ENCODE measurements around the gene NHS. TPM values are rescaled to one million over a fixed set of nuclear protein-coding genes. Genes with fewer than 3 reads are reported as not detected.
"Not testable (repeated sequence)": the region's sequence is repeated elsewhere in the genome, so short reads cannot be mapped to it uniquely, and the experiment has no call there.

The NHS gene
- total RNA-seq, 1 experiment from 2014 or later, result 6.4 TPM

- no peak for DNase-seq (ENCODE audit: low spot score)
Observed at GRCh38 chrX:17496407-17496806, 121.4 kb downstream of the NHS start.

- no peak for DNase-seq (ENCODE audit: low spot score)
Observed at GRCh38 chrX:17497193-17497592, 122.2 kb downstream of the NHS start.

- DNase-seq (ENCODE audit: low spot score), result no peak
Observed at GRCh38 chrX:17499512-17499911, 124.5 kb downstream of the NHS start.

GRCh38 chrX:17500145-17500579 lies 125.2 kb downstream of the NHS start:
- DNase-seq (ENCODE audit: low spot score), result peak; percentile 43

GRCh38 chrX:17501746-17502145 lies 126.7 kb downstream of the NHS start:
- no peak for DNase-seq (ENCODE audit: low spot score)

DNA sequence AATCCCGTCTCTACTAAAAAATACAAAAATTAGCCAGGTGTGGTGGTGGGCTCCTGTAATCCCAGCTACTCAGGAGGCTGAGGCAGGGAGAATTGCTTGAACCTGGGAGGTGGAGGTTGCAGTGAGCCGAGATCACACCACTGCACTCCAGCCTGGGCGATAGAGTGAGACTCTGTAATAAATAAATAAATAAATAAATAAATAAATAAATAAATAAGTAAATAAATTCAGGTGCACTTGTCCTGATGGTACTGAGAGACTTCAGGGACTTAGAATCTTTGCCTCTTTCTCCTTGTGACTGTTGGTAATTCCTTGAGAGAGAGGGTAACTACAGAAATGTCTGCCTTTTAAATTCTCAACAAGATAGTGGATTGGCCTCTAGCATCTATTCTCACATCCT lies 131.4 kb downstream of the NHS start:
- DNase-seq (ENCODE audit: low spot score), result not testable (repeated sequence)

DNA sequence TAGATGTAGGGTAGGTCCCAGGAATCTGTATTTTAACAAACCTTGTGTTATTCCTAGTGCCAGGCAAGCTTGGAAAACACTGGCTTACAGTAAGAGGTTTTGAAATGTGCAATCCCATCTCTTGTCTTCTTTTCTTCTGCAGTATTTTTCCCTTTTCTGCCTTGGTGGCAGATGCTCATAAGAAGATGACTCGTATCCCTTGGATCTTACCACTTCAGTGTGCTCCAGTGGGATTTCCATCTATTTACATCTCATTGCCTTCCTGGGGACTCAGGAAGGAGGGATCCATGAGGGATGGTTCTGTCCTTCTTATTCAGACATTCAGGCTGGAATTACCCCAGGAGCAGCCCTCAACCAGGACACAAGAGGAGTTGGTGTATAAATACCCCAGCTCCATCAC lies 136.6 kb downstream of the NHS start:
- DNase-seq (ENCODE audit: low spot score), result peak; percentile 7

DNA sequence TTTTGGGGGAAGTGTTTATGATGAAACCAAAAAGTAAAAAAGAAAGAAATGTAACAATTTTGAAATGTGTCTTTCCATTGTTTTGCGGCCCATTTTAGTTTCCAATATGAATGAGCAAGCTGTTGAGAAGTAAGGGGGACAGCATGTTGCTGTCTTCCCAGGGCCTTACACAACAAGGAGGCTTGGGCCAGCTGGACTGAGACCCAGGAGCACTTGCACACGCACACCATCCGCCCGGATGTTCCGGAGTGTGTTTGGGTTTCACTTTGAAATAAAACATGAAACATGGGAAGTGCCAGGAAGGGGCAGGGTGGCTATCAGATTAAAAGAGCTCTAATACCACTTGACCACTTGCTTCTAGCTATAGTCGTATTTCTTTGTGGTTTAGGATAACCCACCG lies 144.4 kb downstream of the NHS start:
- no peak for DNase-seq (ENCODE audit: low spot score)

GRCh38 chrX:17520016-17520615 lies 145.1 kb downstream of the NHS start:
- no peak for DNase-seq (ENCODE audit: low spot score)

GRCh38 chrX:17521871-17522693 lies 147.1 kb downstream of the NHS start:
- DNase-seq (ENCODE audit: low spot score), result peak; percentile 56

DNA sequence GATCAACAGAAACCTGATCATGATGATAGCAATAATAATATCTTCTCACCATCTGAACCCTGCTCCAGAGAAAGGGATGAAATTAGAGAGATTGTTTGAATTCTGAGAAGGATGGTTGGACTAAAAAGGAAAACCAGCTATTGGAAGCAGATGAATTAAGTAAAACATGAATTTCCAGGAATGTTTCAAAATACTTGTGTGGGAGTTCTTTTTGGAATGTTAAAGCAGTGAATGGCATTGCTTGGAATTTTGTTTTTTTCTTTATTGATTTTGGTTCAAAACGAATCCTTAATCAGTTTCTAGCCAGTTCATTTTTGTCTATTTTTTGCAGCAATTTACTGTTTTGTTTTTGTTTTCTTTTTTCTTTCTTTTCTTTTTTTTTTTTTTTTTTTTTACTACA lies 150.3 kb downstream of the NHS start:
- DNase-seq (ENCODE audit: low spot score), result no peak

DNA sequence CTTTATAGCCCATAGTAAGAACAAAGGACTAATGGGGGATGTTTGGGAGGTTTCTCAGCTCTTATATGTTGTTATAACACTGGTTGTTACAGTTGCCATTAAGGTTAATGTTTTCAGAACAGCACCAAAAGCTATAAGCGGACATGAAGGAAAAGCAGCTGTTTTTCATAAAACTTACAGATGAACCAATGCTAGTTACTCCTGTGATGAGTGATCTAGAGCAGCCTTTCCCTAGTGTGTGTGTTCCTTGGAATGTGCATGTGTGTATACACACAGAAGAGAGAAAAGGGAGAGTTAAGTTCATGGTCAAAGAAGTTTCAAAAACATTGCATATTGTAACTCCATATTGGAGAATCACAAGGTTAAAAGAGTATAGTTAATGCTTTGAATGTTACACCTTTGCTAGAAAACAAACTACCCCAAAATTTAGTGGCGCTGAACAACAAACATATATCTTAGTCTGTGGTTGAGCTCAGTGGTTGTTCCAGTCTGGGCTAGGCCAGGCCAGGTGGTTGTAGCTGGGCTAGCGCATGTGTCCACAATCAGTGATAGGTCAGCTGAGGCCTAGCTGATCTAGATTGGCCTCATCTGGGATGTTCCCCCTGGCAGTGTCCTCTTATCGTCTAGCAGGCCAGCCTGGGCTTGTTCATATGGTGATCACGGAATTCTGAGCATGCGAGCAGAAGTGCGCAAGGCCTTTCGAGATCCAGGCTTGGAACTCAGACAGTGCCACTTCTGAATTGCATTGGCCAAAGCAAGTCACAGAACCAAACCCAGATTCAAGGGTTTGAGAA lies 151.0 kb downstream of the NHS start:
- no peak for DNase-seq (ENCODE audit: low spot score)

- peak; percentile 75 for DNase-seq (ENCODE audit: low spot score)
Observed at GRCh38 chrX:17527135-17527701, 152.2 kb downstream of the NHS start.

GRCh38 chrX:17527922-17528321 lies 152.9 kb downstream of the NHS start:
- DNase-seq (ENCODE audit: low spot score), result no peak

DNA sequence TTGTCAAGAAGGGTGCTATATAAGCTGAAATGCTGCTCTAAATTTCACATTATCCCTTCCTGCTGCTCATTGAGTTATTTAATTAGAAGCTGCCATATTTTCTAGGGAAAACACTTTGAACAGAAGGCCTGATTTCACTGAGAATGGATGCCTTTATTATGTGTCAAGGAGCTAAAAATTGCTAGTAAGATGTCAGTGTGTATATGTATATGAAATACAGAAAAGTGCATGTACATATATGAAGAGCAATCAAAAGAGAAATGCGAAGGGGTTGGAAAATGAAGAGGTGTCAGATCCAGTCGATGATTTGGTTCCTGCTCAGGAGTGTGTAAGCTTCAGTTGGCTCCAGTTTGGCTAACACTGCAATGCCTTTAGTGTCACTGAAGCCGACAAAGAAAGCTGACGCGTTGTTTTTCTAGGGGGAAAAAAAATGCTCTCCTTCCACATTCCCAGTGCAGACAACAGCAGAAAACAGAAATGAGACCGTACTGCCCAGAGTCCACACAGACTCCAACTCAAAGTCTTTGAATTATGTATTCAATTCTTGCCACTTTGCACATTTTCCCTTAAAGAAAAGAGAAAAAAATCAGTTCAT lies 154.2 kb downstream of the NHS start:
- DNase-seq (ENCODE audit: low spot score), result no peak

- DNase-seq (ENCODE audit: low spot score), result no peak
Observed at GRCh38 chrX:17531500-17531899, 156.5 kb downstream of the NHS start.

DNA sequence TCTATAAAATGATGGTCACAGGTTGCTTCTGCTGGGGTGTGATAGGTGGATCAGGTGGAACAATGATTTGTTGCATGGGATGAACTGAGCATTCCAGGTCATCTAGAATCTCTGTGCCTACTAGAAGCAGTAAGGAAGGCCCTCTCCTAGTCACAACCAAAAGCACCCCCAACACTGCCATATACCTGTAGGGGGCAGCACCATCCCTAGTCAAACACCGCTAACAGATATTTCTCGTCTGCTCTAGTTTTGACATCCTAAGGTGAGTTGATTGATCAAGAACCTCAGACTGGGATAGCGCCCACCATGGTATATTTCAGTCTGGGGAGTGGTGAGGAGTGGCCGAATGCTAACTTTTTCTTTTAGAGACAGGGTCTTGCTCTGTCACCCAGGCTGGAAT lies 160.2 kb downstream of the NHS start:
- DNase-seq (ENCODE audit: low spot score), result no peak

GRCh38 chrX:17537723-17538243 lies 162.8 kb downstream of the NHS start:
- no peak for DNase-seq (ENCODE audit: low spot score)

DNA sequence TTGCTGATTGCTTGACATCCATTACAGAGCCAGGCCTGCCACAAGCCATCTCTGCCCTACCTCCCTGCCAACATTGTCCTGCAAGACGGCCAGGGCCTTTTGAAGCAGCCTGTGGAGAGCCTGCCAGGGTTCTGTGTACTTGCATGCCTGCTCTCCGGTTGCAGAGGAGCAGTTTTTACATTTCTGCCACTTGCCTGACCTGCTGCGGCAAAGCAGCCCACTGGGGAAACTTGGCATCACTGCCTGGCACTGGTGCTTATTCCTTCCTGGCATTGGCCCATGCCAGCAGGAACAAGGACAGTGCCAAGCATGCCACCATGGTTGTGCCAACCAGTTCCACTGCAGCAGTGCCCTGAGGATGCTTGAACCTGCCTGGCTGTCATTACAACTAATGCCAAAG lies 167.1 kb downstream of the NHS start:
- no peak for DNase-seq (ENCODE audit: low spot score)

- DNase-seq (ENCODE audit: low spot score), result no peak
Observed at GRCh38 chrX:17544821-17545220, 169.8 kb downstream of the NHS start.

DNA sequence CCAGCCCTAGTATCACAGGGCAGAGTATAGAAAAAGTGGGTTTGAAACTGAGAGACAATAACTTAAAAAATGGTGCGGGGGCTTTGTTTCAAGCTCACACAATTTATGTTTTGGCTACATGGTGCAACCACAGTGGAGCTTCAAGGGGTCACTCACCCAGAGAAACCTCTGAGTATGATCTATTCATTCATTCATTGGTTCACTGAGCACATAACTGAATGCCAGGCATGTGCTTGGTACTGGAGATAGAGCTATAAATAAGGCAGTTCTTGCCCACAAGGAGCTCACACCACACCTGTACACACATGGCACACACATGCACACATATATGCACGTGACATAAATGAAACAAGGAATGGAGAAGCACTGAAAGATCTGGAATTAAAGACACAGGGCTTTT lies 171.4 kb downstream of the NHS start:
- no peak for DNase-seq (ENCODE audit: low spot score)

DNA sequence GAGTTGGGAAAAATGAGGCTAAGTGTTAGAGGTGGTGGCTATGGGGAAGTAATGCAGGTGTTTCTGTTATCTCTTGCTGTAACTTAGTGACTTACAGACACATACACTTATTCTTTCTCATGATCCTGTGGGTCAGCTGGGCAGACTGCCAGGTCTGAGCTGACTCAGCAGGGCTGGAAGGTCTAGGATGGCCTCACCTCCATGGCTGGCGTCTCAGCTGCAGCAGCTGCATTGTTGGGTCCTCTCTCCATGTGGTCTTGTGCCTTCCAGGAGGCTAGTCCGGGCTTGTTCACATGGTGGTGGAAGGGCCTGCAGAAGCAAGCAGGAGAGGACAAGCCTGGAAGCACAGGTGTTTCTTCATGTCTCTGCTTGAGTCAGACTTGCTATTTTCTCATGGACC lies 172.7 kb downstream of the NHS start:
- DNase-seq (ENCODE audit: low spot score), result peak; percentile 72
